ENCODE measurements around the gene ZIC1.

ZIC1 gene

GRCh38 chr3:147395899-147396711, 13.1 kb upstream of the ZIC1 start:
- peak; percentile 80 for DNase-seq

- no peak for DNase-seq
These were observed 12.5 kb upstream of the ZIC1 start for GRCh38 chr3:147396712-147397046.

DNA sequence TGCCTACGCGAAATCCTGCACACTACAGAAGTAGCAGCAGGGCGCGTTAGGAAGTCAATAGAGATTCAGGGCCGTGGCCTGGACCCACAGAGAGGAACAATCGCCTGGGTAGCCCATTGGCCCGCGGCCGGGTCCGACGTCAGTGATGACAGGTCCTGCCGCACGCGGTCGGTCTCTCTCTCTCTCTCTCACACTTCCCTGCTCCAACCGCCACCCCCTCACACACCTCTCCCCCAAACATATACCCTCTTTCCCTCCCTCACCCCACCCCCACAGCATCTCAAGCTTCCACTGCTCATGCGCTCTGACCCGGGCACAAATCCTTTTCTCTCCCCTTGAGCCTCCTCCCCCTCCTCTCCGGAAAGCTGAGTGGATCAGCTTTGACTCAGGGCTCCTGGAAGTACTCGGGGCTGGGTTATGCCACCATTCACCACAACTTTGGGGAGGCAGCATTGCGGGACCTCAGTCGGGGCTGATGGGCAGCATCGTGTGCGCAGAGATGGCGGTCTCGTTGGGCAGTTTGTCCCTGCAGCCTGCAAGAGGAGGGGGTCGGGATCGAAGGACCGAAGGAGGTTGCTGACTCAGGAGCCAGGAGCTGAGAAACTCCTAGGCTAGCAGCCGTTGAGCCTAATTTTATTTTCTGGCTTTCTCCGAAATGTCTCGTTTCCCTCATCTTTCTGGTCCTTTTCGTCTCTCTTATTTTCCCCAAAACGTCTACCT, 11.8 kb upstream of the ZIC1 start:
- DNase-seq = peak; percentile 100

DNA sequence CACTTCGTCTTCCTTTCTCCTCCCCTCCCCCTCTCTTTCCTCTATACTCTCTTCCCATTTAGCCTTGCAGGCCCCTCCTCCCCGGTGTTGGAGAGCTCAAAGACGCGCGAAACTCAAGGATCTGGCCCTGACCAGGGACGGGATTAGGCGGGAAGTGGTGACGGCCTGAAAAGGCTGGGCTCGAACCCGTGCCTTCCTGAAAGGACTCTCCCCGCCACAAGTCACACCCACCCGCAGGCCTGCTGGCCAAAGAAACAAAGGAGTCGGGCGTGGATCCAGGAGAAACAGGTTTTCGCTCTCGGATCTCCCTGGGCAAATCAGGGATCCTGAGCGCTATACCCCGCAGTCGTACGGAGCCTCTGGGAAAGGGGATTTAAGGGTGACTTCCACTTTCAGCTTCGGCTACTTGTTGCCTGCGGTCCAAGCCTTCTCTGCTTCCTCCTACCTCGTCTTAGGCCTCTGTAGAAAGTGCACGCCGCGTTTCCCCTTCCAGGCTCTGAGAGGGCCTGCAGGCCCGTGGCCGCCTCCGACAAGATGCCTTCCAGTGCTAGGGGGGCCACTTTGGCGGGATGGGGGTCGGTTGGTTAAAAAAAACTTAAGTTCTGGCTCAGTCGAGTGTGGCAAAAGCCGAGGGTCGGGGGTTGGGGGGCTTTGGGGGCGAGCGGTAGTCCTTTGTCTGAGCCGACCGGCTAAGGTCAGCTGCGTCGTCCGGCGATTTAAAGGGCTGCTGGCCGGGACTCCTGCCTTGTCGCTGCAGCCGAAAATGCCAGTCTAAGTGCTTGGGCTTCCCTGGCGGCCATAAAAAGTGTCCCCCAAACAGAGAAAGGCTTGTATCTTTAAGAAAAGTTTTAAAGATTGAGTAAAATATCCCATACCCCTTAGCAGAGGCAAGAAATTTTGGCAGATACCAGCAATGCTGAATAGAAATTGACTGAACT, 11.0 kb upstream of the ZIC1 start:
- peak; percentile 73 for DNase-seq

DNA sequence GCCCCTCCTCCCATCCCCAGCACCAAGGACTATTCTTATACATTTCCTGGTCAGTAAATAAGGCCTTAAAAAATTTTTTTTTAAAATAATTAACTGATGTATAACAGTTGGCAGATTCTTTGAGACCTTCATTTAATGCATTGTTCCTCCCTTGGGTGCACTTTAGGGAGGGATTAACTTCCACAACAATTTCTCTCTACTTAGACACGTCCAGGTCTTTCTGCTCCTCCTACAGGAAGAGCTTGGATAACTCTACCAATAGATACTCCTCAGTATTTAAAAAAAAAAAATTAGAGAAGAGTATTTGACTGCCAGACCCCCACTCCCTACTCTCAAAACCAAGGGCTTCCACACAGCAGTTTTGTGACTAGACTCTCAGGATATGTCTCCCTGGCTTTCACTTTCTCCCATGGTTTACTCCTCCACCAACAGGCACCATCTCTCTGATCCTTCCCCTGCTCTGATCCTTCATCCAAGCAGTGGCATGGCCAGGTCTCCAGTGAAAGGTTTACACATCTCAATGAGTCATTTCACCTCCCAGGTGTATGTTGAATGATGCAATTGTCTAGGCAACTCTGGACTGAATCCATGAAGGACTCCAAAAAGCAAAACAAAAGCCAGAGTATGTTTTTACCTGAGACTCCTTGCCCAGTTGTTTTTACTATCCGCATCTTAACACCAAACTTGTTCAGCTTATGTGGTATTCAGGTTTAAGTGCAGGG, 10.2 kb upstream of the ZIC1 start:
- peak; percentile 61 for DNase-seq

GRCh38 chr3:147400111-147400510, 9.1 kb upstream of the ZIC1 start:
- peak; percentile 57 for DNase-seq

- DNase-seq = no peak
These were observed 8.2 kb upstream of the ZIC1 start for GRCh38 chr3:147400999-147401398.

- DNase-seq = no peak
These were observed 7.7 kb upstream of the ZIC1 start for GRCh38 chr3:147401421-147401820.

- DNase-seq = no peak
These were observed 7.0 kb upstream of the ZIC1 start for GRCh38 chr3:147402159-147402558.

- peak; percentile 55 for DNase-seq
These were observed 5.7 kb upstream of the ZIC1 start for GRCh38 chr3:147403511-147403910.

GRCh38 chr3:147404000-147404799, 5.0 kb upstream of the ZIC1 start:
- peak; percentile 36 for DNase-seq

DNA sequence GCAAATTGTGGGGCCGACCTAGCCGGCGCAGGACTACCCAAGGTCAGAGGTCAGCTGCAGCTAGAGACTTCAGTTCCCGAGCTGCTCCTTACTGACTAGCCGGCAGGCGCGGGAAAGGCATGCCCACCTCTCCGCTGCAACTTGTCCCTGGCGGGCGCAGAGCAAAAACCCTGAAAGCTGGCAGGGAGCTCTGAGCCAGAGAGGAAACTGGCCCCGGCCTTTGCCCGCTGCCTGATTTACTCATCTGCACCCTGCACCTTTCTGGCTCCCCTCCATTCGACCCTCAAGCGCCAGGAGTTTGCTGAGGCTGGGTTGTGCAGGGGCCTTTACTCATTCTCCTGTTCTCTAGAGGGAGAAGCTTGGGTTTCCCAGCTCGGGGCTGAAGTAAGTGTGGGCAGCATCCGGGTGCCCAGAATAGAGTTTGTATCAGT, 4.3 kb upstream of the ZIC1 start:
- no peak for DNase-seq

- peak; percentile 51 for DNase-seq
These were observed 3.7 kb upstream of the ZIC1 start for GRCh38 chr3:147405231-147406027.

DNA sequence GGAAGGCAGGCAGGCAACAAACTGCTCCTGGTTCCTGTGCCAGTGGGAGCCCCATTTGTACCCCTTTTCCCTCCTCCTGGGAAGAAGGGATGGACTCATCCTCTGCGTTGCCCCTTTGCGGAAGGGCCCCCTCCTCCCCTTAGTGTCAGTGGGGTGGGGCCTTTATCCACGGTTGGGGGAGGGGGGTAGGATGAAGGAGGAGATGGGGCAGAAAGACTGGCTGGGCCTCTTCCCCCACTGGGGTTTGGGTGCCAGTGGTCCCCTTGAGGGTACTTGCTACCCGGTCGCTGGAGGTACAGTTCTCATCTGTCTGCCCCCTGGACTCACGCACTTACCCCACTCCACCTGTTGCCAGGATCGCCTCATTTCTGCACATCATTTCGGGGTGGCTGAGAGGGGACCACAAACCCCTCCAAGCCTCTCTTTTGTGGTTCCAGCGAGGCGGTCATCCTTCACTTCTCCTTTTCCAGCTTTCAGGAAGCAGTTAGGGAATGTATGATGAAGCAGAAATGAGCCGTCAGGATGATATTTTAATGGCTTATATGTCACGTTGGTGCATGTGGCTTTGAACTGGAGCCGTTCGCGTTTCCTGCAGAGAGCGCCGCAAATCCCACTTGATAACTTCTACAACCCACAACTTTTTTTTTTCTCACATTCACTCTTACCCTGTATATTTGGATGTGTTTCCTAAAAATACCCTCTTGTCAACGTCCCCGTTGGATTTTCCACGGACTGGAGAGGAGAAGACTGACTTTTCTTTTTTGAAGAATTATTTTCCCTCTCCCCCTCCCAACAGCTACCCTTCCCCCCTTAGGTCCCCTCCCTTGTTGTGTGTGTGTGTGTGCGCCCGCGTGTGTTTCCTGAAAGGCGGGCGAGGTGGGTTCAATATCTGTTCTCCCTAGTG, 2.9 kb upstream of the ZIC1 start, which contains the start of gene ZIC4:
TSS of gene ZIC4 (minus strand) at position 516 of the 904 bp plus-strand sequence. CDS start 3,746 bp downstream, outside the sequence.
- peak; percentile 86 for DNase-seq

GRCh38 chr3:147407114-147407497, 2.1 kb upstream of the ZIC1 start:
- DNase-seq = peak; percentile 66

DNA sequence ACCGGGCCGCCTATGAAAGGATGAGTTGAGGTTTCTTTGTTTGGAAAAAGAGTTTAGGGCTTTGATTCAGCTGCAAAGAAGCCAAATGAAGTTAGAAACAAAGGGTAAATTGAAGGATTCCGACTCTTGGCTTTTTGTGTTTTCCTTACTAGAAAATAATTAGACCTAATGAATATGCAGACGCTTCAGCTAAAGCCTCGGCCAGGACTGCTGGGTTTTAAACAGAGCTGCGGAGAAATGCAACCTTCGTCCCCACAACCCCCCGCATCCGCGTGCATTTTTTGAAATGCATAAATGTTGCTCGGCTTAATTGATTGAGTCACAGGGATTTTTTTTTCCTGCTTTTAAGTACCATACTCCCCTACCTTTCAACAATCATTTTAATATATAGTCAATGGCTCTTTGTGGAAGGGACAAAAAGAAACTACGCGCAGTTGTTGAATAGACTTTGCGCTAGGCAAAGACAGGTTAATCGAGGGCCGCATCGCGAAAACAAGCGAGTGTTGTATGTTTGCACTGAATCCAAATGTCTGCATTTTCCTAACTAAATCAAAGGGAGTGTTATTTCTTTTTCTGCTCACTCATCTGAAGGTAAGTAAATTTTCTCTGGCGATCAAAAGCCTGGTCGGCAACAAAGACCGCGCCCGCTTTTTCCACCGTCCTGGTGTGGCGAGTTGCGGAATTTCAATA, 1.5 kb upstream of the ZIC1 start:
- DNase-seq = peak; percentile 62

- no peak for DNase-seq
These were observed 721 bp upstream of the ZIC1 start for GRCh38 chr3:147408188-147409100.

Data from fibroblast of skin of scalp (primary cell).